ENCODE measurements around the gene MTRF1.
"Not testable (repeated sequence)": the region's sequence is repeated elsewhere in the genome, so short reads cannot be mapped to it uniquely, and the experiment has no call there.

The MTRF1 gene

GRCh38 chr13:41222259-41222852 lies 41.0 kb downstream of the MTRF1 start:
- peak; percentile 61 for DNase-seq

GRCh38 chr13:41220401-41220800 lies 43.0 kb downstream of the MTRF1 start:
- DNase-seq, result no peak

GRCh38 chr13:41216160-41216559 lies 47.2 kb downstream of the MTRF1 start:
- DNase-seq, result no peak

- DNase-seq, result no peak
Observed at GRCh38 chr13:41213919-41214318, 49.5 kb downstream of the MTRF1 start.

- DNase-seq, result no peak
Observed at GRCh38 chr13:41213316-41213715, 50.1 kb downstream of the MTRF1 start.

GRCh38 chr13:41212881-41213280 lies 50.5 kb downstream of the MTRF1 start:
- no peak for DNase-seq

- DNase-seq, result no peak
Observed at GRCh38 chr13:41211062-41211461, 52.3 kb downstream of the MTRF1 start.

- DNase-seq, result no peak
Observed at GRCh38 chr13:41206467-41206866, 56.9 kb downstream of the MTRF1 start.

GRCh38 chr13:41203810-41204209 lies 59.6 kb downstream of the MTRF1 start:
- DNase-seq, result no peak

- DNase-seq, result no peak
Observed at GRCh38 chr13:41200126-41200525, 63.2 kb downstream of the MTRF1 start.

GRCh38 chr13:41199526-41199925 lies 63.9 kb downstream of the MTRF1 start:
- no peak for DNase-seq

- DNase-seq, result no peak
Observed at GRCh38 chr13:41199079-41199478, 64.3 kb downstream of the MTRF1 start.

- no peak for DNase-seq
Observed at GRCh38 chr13:41196620-41197019, 66.8 kb downstream of the MTRF1 start.

- DNase-seq, result no peak
Observed at GRCh38 chr13:41196011-41196410, 67.4 kb downstream of the MTRF1 start.

GRCh38 chr13:41193919-41194824 lies 69.2 kb downstream of the MTRF1 start, which contains the start of gene KBTBD7:
KBTBD7 (minus strand) TSS chr13:41194569; CDS start chr13:41194257, 312 bp downstream.
- DNase-seq, result peak; percentile 96

GRCh38 chr13:41193469-41193868 lies 69.9 kb downstream of the MTRF1 start:
- DNase-seq, result no peak

GRCh38 chr13:41188584-41188983 lies 74.8 kb downstream of the MTRF1 start:
- no peak for DNase-seq

GRCh38 chr13:41186481-41186880 lies 76.9 kb downstream of the MTRF1 start:
- DNase-seq, result no peak

GRCh38 chr13:41182231-41182630 lies 81.1 kb downstream of the MTRF1 start:
- no peak for DNase-seq

- no peak for DNase-seq
Observed at GRCh38 chr13:41179593-41180250, 83.7 kb downstream of the MTRF1 start.

- DNase-seq, result no peak
Observed at GRCh38 chr13:41178040-41178439, 85.3 kb downstream of the MTRF1 start.

GRCh38 chr13:41177616-41178015 lies 85.8 kb downstream of the MTRF1 start:
- DNase-seq, result no peak

- not testable (repeated sequence) for DNase-seq
Observed at GRCh38 chr13:41175576-41175975, 87.8 kb downstream of the MTRF1 start.

All from stimulated activated CD4-positive, alpha-beta T cell treated with anti-CD3 and anti-CD28 coated beads, Interleukin-15, amount 100 ng/mL, for 24 hours (primary cell).